Inflammatory macrophage treated with lipopolysaccharide for 4 hours (primary cell): ENCODE measurements around the gene PRKCA.

Source experiments
- DNase-seq: peaks from one replicate; pipeline ENCODE4 v3.0.0-alpha.2; 2020

The PRKCA gene

DNA sequence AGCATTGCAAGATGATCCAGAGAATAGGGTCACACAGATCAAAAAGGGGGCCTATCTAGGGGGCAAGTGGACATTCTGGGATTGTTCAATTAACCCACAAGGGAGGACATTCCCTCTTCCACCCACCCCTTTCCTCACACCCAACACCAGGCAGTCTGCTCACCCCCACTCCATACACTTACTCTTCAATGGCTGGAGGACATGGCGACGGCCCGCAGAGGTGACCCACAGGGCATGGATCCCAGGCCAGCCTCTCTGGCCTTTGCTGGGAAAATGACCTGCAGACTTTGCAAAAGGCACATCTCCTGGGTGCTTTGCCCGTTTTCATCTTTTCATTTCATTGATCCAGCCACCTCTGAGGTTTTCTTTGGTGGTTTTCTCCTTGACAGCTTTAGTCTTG, 530.8 kb downstream of the PRKCA start:
- DNase-seq, result no peak

DNA sequence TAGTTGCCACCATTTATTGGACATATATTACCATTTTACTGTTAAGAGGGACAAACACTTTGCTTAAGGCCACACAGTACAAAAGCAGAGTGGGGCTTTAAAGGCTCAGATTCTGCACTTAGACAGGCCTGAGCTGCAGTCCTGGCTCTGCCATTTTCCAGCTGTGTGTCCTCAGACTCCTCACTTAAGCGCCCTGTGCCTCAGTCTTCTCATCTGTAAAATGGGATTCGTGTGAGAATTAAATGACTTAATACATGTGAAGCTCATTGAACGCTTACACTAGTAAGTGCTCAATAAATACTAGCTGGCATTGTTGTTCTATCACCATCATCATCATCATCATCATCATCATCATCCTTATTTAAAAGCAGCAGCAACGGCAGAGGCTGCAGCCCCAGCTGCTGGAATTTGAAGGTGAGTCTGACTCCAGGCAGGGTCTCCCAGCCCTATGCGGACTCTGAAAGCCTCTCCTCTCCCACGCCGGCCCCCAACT, 532.1 kb downstream of the PRKCA start:
- DNase-seq, result no peak

GRCh38 chr17:66834919-66835454, 532.6 kb downstream of the PRKCA start, which contains the start of gene CACNG5:
Gene CACNG5, plus strand, starts transcription at chr17:66835117. Its CDS starts 42,216 bp downstream, at chr17:66877333.
- no peak for DNase-seq

DNA sequence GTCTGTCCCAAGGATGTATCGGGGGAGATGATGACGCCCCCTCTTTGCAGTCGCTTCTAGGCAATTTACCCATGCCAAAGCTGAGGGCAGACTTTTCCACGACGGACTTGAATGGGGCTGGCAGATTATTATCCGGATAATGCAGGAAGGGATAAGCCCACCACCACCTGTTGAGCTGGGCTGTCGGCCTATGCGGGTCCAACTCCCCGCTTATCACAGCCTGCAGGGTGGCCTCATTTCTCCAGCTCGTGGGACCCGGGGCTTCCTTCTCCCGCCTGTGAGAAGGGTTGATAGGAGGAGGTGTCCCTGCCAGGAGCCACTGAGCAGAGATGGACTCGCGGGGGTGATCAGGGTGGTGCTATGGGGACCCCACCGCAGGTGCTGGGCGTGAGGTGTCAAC, 533.1 kb downstream of the PRKCA start:
- DNase-seq, result no peak

- no peak for DNase-seq
Observed at GRCh38 chr17:66836063-66837005, 533.9 kb downstream of the PRKCA start.

- no peak for DNase-seq
Observed at GRCh38 chr17:66837226-66837625, 534.8 kb downstream of the PRKCA start.

DNA sequence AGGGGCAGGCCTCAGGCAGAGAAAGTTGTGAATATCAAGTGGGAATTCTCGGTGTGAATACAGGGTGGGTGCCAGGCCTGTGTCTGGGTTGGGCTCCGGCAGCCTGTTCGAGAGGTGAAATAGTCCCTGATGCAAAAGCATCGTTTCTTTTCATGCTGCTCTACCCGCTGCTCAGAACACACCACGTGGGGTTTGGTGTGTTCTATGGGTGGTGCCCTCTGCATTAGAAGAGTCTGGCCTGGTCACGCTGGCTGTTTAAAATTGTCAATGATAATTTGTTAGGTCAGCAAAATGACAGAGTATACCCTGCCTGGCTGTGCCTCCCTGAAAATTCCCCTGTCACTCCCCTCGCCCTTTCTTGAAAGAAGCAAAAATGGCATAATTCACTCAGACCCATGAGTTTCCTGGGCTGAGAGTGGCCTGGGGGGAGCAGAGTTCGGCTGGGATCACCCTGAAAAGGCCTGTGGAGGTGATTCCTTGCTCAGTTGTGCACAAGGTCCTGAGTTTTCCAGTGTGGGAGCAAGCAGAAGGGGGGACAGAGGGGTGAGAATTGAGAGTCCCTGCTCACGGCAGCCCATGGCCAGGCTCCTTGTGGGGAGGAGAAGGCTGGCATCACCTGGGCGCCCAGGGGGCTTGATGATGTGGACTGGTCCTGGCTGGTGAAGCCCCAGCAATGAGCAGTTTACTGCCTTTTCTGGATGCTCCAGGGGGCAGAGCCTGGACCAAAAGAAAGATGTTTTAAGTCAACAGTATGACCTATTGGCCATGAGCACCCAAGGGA, 535.7 kb downstream of the PRKCA start:
- no peak for DNase-seq

DNA sequence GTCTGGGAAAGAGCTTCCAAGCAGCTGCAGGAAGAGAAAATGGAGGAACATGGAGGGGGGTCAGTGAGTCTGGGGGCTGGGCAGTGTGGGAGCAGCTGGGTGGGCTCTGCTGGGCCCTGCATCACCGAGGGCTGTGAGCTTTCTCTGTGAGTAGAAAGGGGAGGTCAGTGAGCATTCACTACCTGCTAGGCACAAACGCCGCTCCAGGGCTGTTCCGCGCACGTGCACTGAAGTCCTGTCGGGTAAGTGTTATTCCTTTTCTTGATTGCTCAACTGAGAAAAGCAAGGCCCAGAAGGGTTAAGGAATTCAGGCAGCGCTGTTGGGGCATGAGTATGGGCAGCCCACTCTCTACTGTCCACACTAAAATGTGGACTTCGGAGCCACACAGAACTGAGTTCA, 537.2 kb downstream of the PRKCA start:
- DNase-seq, result no peak

DNA sequence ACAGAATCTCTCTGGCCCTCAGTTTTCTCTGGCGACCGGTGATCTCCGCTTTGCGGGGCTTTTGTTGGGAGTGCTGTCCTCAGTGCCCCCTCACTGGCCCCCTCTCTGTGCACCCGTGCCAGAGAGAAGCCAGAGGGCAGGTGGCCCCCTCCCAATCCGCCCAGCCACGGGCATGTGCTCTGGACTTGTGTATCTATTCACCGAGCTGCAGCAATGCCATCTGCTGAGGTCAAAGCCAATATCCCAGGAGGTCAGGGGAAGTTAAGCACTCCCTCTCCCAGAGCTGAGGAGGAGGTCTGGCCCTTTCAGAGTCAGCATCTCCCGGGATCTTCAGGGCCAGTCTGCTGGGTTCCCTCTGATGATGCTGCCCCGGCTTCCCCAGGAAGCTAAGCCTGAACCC, 537.6 kb downstream of the PRKCA start:
- DNase-seq, result no peak

DNA sequence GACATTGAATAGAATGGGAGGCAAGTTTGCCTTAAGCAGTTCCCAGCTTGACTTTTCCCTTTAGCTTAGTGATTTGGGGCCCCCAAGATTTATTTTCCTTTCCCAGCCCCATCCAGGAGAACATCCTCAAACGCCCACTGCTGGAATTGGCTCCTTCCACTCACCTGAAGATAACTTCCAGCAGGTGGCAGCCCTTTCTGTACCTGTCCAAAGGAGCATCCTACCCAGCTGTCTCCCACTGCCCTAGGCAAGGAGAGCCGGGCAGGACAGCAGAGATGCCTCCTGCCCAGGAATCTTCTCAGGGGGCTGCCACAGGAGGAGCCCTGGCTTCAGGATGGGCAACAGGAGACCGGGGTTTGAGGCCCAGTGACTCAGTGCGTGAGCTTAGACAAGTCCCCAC, 538.9 kb downstream of the PRKCA start:
- no peak for DNase-seq

DNA sequence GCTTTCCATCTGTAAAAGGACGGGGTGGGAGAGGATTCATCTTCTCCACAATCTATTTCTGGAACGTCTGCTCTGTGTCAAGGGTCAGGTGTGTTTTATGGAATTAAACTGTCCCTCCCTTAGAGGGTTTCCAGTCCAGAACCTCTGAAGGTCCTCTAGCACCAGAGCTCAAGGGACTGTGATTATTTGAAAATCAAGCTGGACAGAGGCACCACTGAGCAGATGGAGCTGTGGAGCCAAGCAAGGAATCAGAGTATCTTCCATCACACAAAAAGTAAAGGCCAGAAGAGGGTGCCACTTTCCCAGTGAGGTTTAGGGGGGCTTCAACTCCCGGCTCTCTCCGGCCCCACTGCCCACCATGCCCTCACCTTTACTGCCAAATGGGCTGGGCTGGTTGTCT, 539.3 kb downstream of the PRKCA start:
- DNase-seq, result no peak

DNA sequence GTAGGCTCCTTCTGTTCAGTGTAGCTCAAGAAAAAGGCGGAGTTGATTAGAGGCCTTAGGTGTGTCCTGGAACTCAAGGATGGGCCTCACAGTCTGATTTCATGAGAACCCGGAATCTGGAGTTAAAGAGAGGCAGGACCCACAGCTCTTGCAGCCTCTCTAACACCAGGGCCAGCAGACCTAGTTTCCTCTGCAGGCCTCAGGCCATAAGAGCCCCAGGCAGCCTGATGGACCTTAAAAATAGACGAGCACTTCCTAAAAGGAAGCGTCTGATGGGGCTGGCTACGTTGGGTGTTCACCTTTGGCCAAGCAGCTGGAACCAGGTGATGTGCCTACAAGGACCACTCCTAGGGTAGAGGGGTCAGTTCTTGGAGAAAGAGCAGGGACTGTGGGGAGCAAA, 540.1 kb downstream of the PRKCA start:
- no peak for DNase-seq

- DNase-seq, result no peak
Observed at GRCh38 chr17:66842959-66843358, 540.5 kb downstream of the PRKCA start.

GRCh38 chr17:66843627-66844026, 541.2 kb downstream of the PRKCA start:
- no peak for DNase-seq

GRCh38 chr17:66847704-66848103, 545.3 kb downstream of the PRKCA start:
- DNase-seq, result no peak

DNA sequence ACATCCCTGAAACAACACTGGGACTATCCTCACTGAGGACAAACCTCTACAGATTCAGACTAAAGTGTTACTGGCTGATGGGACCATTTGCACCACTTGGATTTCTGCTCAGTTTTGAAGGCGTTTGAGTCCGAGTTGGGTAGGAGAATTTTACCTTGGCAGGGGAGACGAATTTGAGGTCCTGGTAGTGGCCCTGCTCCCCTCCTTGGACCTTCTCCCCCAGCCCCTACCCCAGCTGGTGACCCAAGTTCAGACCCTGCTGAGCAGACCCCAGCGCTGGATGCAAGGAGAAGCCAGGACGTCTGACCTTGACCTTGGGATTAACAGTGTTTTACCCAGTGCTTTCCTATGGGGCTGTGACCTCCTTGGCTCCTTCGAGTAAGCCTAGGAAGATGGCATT, 546.1 kb downstream of the PRKCA start:
- no peak for DNase-seq

DNA sequence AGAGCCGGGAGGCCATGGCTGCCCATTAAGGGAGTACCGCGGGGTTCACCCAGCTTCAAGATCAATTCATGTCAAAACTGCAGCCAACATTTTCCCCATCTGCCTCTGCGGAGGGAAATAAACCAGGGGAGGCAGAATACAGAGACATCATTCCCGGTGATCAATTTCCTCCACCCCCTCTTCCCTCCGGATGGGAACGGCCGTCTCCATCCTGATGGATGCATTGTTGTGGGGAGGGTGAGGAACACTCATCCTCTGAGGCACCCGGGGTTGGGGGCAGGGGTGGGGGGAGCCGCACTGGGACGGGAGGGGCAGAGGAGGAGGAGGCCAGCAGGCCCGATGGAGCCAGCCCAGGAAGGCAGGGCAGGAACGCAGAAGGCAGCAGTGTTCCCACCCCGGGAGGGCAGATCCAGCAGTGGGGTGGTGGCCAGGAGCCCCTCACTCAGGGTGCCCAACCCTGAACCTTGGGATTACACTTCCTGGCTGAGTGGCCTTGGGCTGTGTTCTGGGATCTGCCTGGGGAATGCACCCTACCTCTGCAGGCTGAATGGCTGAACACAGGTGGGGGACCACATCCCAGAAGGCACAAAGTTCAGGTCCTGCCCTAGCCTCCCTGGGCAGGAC, 546.7 kb downstream of the PRKCA start:
- no peak for DNase-seq

DNA sequence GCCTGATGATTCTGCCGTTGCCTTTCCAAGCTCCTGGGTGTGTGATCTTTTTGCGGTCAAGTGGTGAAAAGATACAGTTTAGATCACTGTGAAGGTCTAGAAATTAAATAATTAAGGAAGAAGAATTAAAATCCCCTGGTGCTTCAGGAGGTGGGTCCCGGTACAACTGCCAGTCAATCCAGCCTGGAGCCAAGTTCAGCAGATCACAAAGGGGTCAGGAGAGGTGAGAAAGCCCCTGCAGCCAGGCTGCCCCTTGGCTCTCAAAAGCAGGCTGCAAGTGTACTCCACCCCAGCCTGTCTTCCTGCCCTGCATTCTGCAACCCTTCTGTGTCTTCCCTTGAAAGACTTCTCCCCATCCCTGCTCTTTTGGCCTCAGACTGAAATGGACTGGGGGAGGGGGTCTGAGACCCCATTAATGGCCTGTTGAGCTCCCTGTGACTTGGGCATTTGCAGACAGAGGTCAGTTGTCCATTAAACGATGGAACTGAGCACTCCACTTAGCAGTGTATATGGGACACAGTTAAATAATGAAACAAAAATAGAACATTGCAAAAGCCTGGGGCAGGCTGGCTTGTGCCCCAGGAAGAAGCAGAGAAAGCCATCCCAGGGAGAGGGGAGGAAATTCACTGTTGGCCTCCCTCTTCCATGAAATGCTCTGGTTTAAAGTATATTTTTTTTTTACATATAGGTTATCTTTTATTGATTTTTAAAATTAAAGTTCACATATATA, 547.6 kb downstream of the PRKCA start:
- DNase-seq, result no peak

- peak; percentile 6 for DNase-seq
Observed at GRCh38 chr17:66850692-66851091, 548.3 kb downstream of the PRKCA start.

GRCh38 chr17:66855204-66855603, 552.8 kb downstream of the PRKCA start:
- no peak for DNase-seq

DNA sequence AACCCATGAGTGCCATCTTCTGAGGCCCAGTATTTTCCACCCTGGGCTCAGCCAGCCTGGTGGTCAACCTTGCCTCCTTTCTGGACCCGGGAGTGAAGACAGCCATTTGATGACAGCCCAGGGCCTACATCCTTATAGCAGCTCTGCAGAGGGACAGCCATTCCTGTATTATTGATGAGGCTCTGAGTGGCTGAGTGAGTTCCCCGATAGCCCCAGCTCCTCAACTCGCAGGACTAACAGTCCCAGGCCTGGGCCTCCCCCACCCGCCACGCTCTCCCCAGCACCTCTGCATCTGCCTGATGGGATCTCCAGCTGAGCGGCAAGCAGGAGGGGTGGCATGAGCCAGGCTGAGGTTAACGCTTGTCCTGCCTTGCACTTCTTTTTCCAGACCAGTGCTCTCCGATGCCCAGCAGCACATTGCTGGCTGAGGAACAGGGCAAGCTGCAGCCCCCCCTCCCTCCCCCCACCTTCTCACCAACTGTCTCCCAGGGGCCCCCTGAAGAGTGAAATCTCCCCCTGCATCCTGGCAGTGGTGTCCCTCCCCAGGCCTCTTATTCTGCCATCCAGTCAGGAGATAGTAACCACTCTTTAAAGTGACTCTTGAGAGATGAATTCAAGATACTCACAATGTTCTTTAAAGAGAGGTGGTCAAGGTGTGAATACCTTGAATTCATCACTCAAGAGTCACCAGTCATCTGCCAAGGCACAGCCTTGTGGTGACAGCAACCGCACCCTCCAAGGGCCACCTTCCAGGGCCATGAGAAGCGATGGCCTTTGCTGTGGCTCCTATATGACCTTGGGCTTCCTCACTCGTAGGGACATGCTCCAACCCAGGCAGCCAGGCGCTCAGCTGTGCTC, 556.0 kb downstream of the PRKCA start:
- no peak for DNase-seq
